ENCODE measurements around the gene SLC44A1. TPM values are rescaled to one million over a fixed set of nuclear protein-coding genes. Genes with fewer than 3 reads are reported as not detected.

SLC44A1 gene
- polyA plus RNA-seq, 1 of the 3 experiments (the other 2 are of a cell fraction), result 4.5 TPM

DNA sequence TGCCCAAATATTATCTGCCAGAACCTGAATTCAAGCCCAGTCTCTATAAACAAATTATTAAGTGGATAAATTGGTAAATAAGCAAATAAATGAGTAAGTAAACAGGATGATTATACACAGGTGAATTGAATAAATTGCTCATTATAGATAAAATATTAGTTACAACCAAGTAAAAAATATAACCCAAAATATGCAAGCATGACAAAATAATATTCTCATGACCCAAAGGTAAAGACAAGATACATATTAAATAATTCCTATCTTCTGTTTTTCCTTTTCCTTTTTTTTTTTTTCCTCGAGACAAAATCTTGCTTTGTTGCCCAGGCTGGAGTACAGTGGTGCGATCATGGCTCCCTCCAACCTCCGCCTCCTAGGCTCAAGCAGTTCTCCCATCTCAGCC lies 182.2 kb downstream of the SLC44A1 start:
- H4K20me1 ChIP-seq (ENCODE audit: insufficient read depth), result no peaks in the 10 kb centered on the region
- H3F3A ChIP-seq (replicated peaks; ENCODE audit: insufficient read depth), result no peaks in the 10 kb centered on the region
- no peaks in the 10 kb centered on the region for H3K4me1 ChIP-seq (ENCODE audit: control insufficient read depth in 1 of 2, insufficient read depth in 2 of 2, low read depth in 1 of 2, low read length in 1 of 2)
- no peak for TF ChIP-seq TCF12 (IDR thresholded peaks at IDR 0.05)
- no peak for TF ChIP-seq FOXJ3 (CRISPR knock-in tag; IDR thresholded peaks at IDR 0.05)
- TF ChIP-seq SMC3 (IDR thresholded peaks at IDR 0.05; ENCODE audit: low read depth, low read length), result no peak
- TF ChIP-seq USF1 (IDR thresholded peaks at IDR 0.05; ENCODE audit: borderline replicate concordance, low read depth), result no peak
- no peak for TF ChIP-seq RAD21 (IDR thresholded peaks at IDR 0.05; ENCODE audit: low read length)
- H3K9ac ChIP-seq, result no peak overlapping the region
- H3K79me2 ChIP-seq (ENCODE audit: insufficient read depth), result no peaks in the 10 kb centered on the region
- H3K9me3 ChIP-seq, result no peaks in the 10 kb centered on the region
- no peaks in the 10 kb centered on the region for H3K27me3 ChIP-seq (ENCODE audit: insufficient read depth)
- no peaks in the 10 kb centered on the region for H3K36me3 ChIP-seq (replicated peaks in 1 of 2; ENCODE audit: control insufficient read depth in 1 of 2, insufficient read depth in 2 of 2, low read length in 1 of 2)
- WGBS (ENCODE audit: low lambda C conversion rate), result 83% methylated on average over 3 of the region's 3 CpGs
- POLR2A ChIA-PET, result no interaction called here
- H2AFZ ChIP-seq (ENCODE audit: low read depth), result no peak overlapping the region
- no peak overlapping the region for H3K27ac ChIP-seq (ENCODE audit: low read depth in 2 of 2, low read length in 1 of 2)
- DNase-seq, result no peak
- H3K4me3 ChIP-seq (ENCODE audit: low read depth in 2 of 2, low read length in 1 of 2), result no peak overlapping the region
- CTCF ChIA-PET, result interaction anchor here (0.6 to 2.1 kb wide), 6 partner anchors 11 to 563 kb away, joined by 3 to 6 read pairs (median 4); no protein-coding TSS in a partner anchor
- no peaks in the 10 kb centered on the region for H3K9me2 ChIP-seq
- no peak overlapping the region for H3K4me2 ChIP-seq

- no peak overlapping the region for H3K4me3 ChIP-seq (ENCODE audit: low read depth in 2 of 2, low read length in 1 of 2)
- no peaks in the 10 kb centered on the region for H4K20me1 ChIP-seq (ENCODE audit: insufficient read depth)
- no peaks in the 10 kb centered on the region for H3K4me1 ChIP-seq (ENCODE audit: control insufficient read depth in 1 of 2, insufficient read depth in 2 of 2, low read depth in 1 of 2, low read length in 1 of 2)
- no peak overlapping the region for H3K9ac ChIP-seq
- no peaks in the 10 kb centered on the region for H3K36me3 ChIP-seq (replicated peaks in 1 of 2; ENCODE audit: control insufficient read depth in 1 of 2, insufficient read depth in 2 of 2, low read length in 1 of 2)
- ChIA-PET CTCF (interaction anchor here (1.3 kb wide), 1 partner anchor 16 kb away, joined by 5 read pairs; no protein-coding TSS in a partner anchor), POLR2A (no interaction called here)
- no peaks in the 10 kb centered on the region for H3K27me3 ChIP-seq (ENCODE audit: insufficient read depth)
- 89% methylated on average over 9 of the region's 9 CpGs for WGBS (ENCODE audit: low lambda C conversion rate)
- TF ChIP-seq JUND (IDR thresholded peaks at IDR 0.05), result no peak
- TF ChIP-seq REST (IDR thresholded peaks at IDR 0.05; ENCODE audit: low read depth, low read length), result no peak
- TF ChIP-seq SMC3 (IDR thresholded peaks at IDR 0.05; ENCODE audit: low read depth, low read length), result no peak
- no peak for TF ChIP-seq PBX3 (IDR thresholded peaks at IDR 0.05)
- no peak for TF ChIP-seq RAD21 (IDR thresholded peaks at IDR 0.05; ENCODE audit: low read length)
- no peak for TF ChIP-seq RCOR1 (IDR thresholded peaks at IDR 0.05; ENCODE audit: low read length)
- TF ChIP-seq RXRA (IDR thresholded peaks at IDR 0.05; ENCODE audit: borderline replicate concordance, low read depth), result no peak
- TF ChIP-seq IRF3 (IDR thresholded peaks at IDR 0.05; ENCODE audit: low read depth, low read length), result no peak
- TF ChIP-seq FOXJ3 (CRISPR knock-in tag; IDR thresholded peaks at IDR 0.05), result no peak
- TF ChIP-seq MXI1 (IDR thresholded peaks at IDR 0.05; ENCODE audit: low read depth, low read length), result no peak
- no peak for TF ChIP-seq USF2 (IDR thresholded peaks at IDR 0.05; ENCODE audit: borderline replicate concordance, low read depth, low read length)
- TF ChIP-seq EZH2phosphoT487 (IDR thresholded peaks at IDR 0.05; ENCODE audit: borderline replicate concordance, low read depth), result no peak
- no peak for TF ChIP-seq USF1 (IDR thresholded peaks at IDR 0.05; ENCODE audit: borderline replicate concordance, low read depth)
- no peaks in the 10 kb centered on the region for H3K9me3 ChIP-seq
- no peaks in the 10 kb centered on the region for H3K9me2 ChIP-seq
- no peak overlapping the region for H2AFZ ChIP-seq (ENCODE audit: low read depth)
- no peaks in the 10 kb centered on the region for H3K79me2 ChIP-seq (ENCODE audit: insufficient read depth)
- no peak for DNase-seq
- no peak overlapping the region for H3K27ac ChIP-seq (ENCODE audit: low read depth in 2 of 2, low read length in 1 of 2)
- H3F3A ChIP-seq (replicated peaks; ENCODE audit: insufficient read depth), result no peaks in the 10 kb centered on the region
- H3K4me2 ChIP-seq, result no peak overlapping the region
Observed at GRCh38 chr9:105431424-105432246, 187.2 kb downstream of the SLC44A1 start.
